ENCODE measurements around the gene DGCR2.

Gene DGCR2

DNA sequence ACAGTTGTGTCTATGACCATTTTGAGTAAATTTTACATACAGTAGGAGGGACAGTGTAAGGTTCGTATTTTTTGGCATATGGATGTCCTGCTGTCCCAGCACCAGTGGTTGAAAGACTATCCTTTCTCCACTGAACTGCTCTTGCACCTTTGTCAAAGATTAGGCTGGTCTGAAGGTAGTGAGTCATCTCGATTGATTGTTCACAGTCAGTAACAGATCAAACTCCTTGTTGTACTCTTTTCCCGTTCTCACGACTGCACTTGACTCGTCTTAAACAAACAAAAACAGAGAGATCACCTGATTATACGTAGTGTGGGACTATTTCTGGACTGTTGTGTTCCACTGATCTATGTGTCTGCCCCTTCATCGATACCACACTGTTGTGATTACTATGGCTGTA, 77.1 kb downstream of the DGCR2 start:
- Histone ChIP-seq H3K27ac (no peak overlapping the region), H3K9ac (no peak overlapping the region), H4K20me1 (peaks cover 0 to 85% (median 51%) of the 10 kb centered on the region in 11 experiments; a peak in 20 of 22 replicates), H3K27me3 (no peaks in the 10 kb centered on the region), H3K4me1 (peaks cover 0 to 29% (median 24%) of the 10 kb centered on the region in 10 experiments; a peak in 16 of 20 replicates), H3K4me3 (no peak overlapping the region), H3K36me3 (peaks cover 89 to 100% (median 100%) of the 10 kb centered on the region in 11 experiments), H3K4me2 (no peak overlapping the region), H3K9me3 (replicated peaks in 1 of 11) (no peaks in the 10 kb centered on the region)
- TF ChIP-seq Cebpa-rat (IDR thresholded peaks at IDR 0.05), result no peak

DNA sequence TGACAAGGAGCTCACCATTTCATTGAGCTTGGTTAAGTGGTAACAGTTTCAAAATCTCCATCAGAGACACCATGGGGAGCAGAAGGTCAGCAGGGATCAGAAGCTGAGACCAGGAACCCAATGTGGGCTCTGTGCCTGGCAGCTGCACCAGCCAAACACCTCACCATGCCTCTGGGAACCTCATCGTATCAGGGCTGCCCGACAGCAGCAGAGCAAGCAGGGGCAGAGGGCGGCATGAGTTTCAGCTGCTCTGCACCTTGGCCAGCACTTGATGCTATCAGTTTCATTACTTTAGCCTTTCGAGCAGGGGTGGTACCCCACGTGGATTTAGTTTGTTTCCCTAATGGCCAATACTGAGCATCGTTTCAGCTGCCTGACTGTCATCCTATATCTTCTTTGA, 77.8 kb downstream of the DGCR2 start:
- no peaks in the 10 kb centered on the region for H3K9me3 ChIP-seq (replicated peaks in 1 of 11)
- no peaks in the 10 kb centered on the region for H3K27me3 ChIP-seq
- no peak overlapping the region for H3K4me2 ChIP-seq
- H3K4me3 ChIP-seq, result no peak overlapping the region
- H3K9ac ChIP-seq, result no peak overlapping the region
- H3K27ac ChIP-seq, result no peak overlapping the region
- peaks cover 0 to 85% (median 57%) of the 10 kb centered on the region in 11 experiments; a peak in 20 of 22 replicates for H4K20me1 ChIP-seq
- no peak for TF ChIP-seq Cebpa-rat (IDR thresholded peaks at IDR 0.05)
- peaks cover 89 to 100% (median 100%) of the 10 kb centered on the region in 11 experiments for H3K36me3 ChIP-seq
- peaks cover 0 to 29% (median 24%) of the 10 kb centered on the region in 10 experiments; a peak in 16 of 20 replicates for H3K4me1 ChIP-seq

- peaks cover 87 to 100% (median 100%) of the 10 kb centered on the region in 11 experiments for H3K36me3 ChIP-seq
- no peak overlapping the region for H3K9ac ChIP-seq
- no peaks in the 10 kb centered on the region for H3K9me3 ChIP-seq (replicated peaks in 1 of 11)
- no peak for TF ChIP-seq Cebpa-rat (IDR thresholded peaks at IDR 0.05)
- H3K27me3 ChIP-seq, result no peaks in the 10 kb centered on the region
- H3K4me2 ChIP-seq, result peak overlapping the region in 2 of 11 experiments; percentile 35 to 46; a peak in 1 of 22 replicates
- H3K27ac ChIP-seq, result no peak overlapping the region
- no peak overlapping the region for H3K4me3 ChIP-seq
- peaks cover 0 to 85% (median 61%) of the 10 kb centered on the region in 11 experiments; a peak in 20 of 22 replicates for H4K20me1 ChIP-seq
- peaks cover 0 to 29% (median 24%) of the 10 kb centered on the region in 10 experiments; a peak in 16 of 20 replicates for H3K4me1 ChIP-seq
Observed at GRCh38 chr22:19043121-19044085, 78.8 kb downstream of the DGCR2 start.

GRCh38 chr22:19042285-19043120, 79.7 kb downstream of the DGCR2 start:
- Histone ChIP-seq H3K36me3 (peaks cover 82 to 100% (median 100%) of the 10 kb centered on the region in 11 experiments), H3K27me3 (no peaks in the 10 kb centered on the region), H3K9me3 (replicated peaks in 1 of 11) (no peaks in the 10 kb centered on the region), H4K20me1 (peaks cover 0 to 86% (median 70%) of the 10 kb centered on the region in 11 experiments; a peak in 20 of 22 replicates), H3K4me2 (peak overlapping the region in 8 of 11 experiments; percentile 27 to 83 (median 53); a peak in 15 of 22 replicates), H3K4me3 (no peak overlapping the region), H3K9ac (no peak overlapping the region), H3K27ac (no peak overlapping the region), H3K4me1 (peaks cover 0 to 29% (median 24%) of the 10 kb centered on the region in 10 experiments; a peak in 16 of 20 replicates)
- TF ChIP-seq Cebpa-rat (IDR thresholded peaks at IDR 0.05), result no peak

DNA sequence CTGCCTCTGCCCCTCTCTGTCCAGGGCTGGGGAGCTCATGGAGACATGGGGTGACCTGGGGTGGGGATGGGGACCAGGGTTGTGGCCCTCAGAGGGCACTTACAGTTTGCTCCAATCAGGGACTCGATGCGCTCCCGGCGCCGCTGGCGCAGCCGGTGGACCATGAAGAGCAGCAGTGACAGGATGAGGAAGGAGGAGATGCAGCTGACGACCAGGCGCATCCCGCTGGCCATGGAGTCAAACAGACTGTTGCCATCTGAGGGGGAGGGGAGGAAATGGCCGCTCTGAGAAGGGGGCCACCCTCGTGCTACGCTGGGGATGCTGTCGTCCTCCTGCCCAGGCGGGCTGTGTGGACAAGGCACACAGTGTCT, 80.5 kb downstream of the DGCR2 start:
- no peak for TF ChIP-seq Cebpa-rat (IDR thresholded peaks at IDR 0.05)
- peak overlapping the region in 8 of 11 experiments; percentile 27 to 83 (median 53); a peak in 15 of 22 replicates for H3K4me2 ChIP-seq
- peaks cover 0 to 29% (median 24%) of the 10 kb centered on the region in 10 experiments; a peak in 16 of 20 replicates for H3K4me1 ChIP-seq
- 0 out of 22 replicates have a peak overlapping the region, but pooled peaks of 1 of the 11 experiments have one; percentile 22 for H3K27ac ChIP-seq
- peaks cover 0 to 86% (median 78%) of the 10 kb centered on the region in 11 experiments; a peak in 20 of 22 replicates for H4K20me1 ChIP-seq
- no peaks in the 10 kb centered on the region for H3K27me3 ChIP-seq
- H3K36me3 ChIP-seq, result peaks cover 76 to 100% (median 97%) of the 10 kb centered on the region in 11 experiments
- H3K9me3 ChIP-seq (replicated peaks in 1 of 11), result no peaks in the 10 kb centered on the region
- H3K4me3 ChIP-seq, result no peak overlapping the region
- peak overlapping the region in 3 of 11 experiments; percentile 6 to 29 (median 13); a peak in 1 of 22 replicates for H3K9ac ChIP-seq

DNA sequence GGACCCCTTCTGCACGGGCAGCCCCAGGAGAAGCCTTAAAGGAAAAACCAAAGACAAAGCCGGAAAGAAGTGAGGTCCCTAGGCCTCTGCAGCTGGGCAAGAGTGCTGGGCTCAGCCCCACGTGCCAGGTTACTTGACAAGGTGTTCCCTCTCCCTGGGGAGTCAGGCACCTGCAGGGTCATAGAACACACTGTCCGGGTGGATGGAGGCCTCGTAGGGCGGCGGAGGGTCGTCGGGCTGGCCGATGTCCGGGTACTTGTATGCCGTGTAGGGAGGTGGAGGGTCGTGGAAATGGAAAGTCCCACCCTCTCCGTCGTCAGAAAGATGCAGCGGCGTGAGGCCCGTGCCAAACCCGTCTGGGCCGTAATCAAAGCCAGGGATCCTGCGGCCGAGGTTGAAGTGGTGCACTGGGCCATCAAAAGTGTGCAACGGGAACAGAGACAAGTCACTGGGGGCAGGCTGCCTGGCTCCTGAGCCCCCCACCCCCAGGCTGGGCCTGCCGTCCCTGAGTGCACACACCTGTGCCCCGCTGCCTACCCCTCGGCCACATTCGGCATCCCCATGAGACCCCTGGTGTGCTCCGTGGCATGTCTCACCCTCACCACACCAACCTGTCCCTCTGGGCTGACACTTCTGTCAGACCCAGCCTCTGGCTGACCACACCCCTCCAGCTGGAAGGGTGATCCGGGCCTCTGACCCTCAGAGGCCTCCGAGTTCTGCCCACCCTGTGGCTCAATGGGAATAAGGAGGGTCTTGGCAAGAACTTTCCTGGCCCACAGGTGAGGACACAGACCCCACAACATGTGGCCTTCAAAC, 81.1 kb downstream of the DGCR2 start:
- Histone ChIP-seq H3K4me3 (no peak overlapping the region), H3K36me3 (peaks cover 70 to 97% (median 91%) of the 10 kb centered on the region in 11 experiments), H3K9me3 (replicated peaks in 1 of 11) (no peaks in the 10 kb centered on the region), H3K27ac (0 out of 22 replicates have a peak overlapping the region, but pooled peaks of 1 of the 11 experiments have one; percentile 22), H3K27me3 (no peaks in the 10 kb centered on the region), H3K4me2 (peak overlapping the region in 8 of 11 experiments; percentile 2 to 83 (median 53); a peak in 13 of 22 replicates), H3K9ac (peak overlapping the region in 3 of 11 experiments; percentile 6 to 29 (median 13); a peak in 1 of 22 replicates), H4K20me1 (peaks cover 0 to 88% (median 84%) of the 10 kb centered on the region in 11 experiments; a peak in 20 of 22 replicates), H3K4me1 (peaks cover 0 to 29% (median 24%) of the 10 kb centered on the region in 10 experiments; a peak in 16 of 20 replicates)
- TF ChIP-seq Cebpa-rat (IDR thresholded peaks at IDR 0.05), result no peak

DNA sequence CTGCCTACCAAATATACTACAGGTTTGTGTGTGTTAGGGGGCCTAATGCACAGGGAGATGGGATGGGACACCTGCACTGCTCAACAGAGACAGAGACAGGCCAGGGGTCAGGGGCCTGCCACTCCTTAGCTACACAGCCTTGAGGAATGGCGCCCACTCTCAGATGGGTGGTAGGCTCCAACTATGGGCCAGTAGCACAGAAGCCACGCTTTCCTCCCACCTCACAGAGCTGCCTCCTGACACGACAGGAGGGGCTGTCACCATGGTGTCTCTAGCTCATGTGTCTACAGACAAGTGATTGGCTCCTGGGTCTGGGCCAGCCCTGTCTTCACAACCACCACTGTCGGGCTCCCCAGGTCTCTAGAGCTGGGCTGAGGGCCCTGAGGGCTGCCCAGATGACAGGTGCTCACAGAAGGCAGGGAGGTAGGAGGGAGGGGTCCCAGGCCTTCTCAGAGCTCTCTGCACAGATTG, 81.8 kb downstream of the DGCR2 start:
- Histone ChIP-seq H3K4me1 (peaks cover 0 to 34% (median 24%) of the 10 kb centered on the region in 10 experiments; a peak in 16 of 20 replicates), H3K4me2 (no peak overlapping the region), H3K27ac (no peak overlapping the region), H3K9me3 (replicated peaks in 1 of 11) (no peaks in the 10 kb centered on the region), H3K9ac (no peak overlapping the region), H3K27me3 (no peaks in the 10 kb centered on the region), H3K36me3 (peaks cover 64 to 91% (median 84%) of the 10 kb centered on the region in 11 experiments), H4K20me1 (peaks cover 6 to 94% (median 90%) of the 10 kb centered on the region in 11 experiments; a peak in 21 of 22 replicates), H3K4me3 (no peak overlapping the region)
- no peak for TF ChIP-seq Cebpa-rat (IDR thresholded peaks at IDR 0.05)

Data from BLaER1 treated with 17β-estradiol and CSF1 and Interleukin-3, amounts not matched to agents 10 nM and 100 nM (cell line).